Adrenal gland (tissue), 12 donors: Measurements from ENCODE around the gene NKX6-2. TPM values are rescaled to one million over a fixed set of nuclear protein-coding genes. Genes with fewer than 3 reads are reported as not detected.

ENCODE experiments used
- DNase-seq, 7 donors: peaks; one replicate each; pipeline ENCODE4 v3.0.0-alpha.2; 2019 to 2020
- H3K27ac ChIP-seq, 5 donors: fragments of 200-600 bp; sonication (generic) in 4 of 5; 1 replicate in 3 of 5; 2 replicates in 2 of 5; pipeline versions ENCODE4 v1.5.1 to v1.8.0; 2016 to 2020; ENCODE audit warnings: mild to moderate bottlenecking in 1 of 5
- H3K27me3 ChIP-seq: fragments of 200-600 bp; 2 replicates; pipeline ENCODE4 v1.8.0; 2021
- H3K36me3 ChIP-seq, 2 donors: fragments of 200-600 bp; replicated peaks in 1 of 2; 1 replicate in 1 of 2; 2 replicates in 1 of 2; pipeline versions ENCODE4 v1.5.1 to v1.8.0; 2018 to 2022
- H3K4me1 ChIP-seq, 2 donors: fragments of 200-600 bp; replicated peaks in 1 of 2; 1 replicate in 1 of 2; 2 replicates in 1 of 2; pipeline versions ENCODE4 v1.5.1 to v1.8.0; 2018 to 2021
- H3K4me3 ChIP-seq, 4 donors: fragments of 200-600 bp; sonication (generic) in 3 of 4; one replicate each; pipeline ENCODE4 v1.5.1; 2016 to 2018
- H3K9me3 ChIP-seq, 3 donors: fragments of 200-600 bp; sonication (generic) in 1 of 3; replicated peaks in 1 of 3; 1 replicate in 2 of 3; 2 replicates in 1 of 3; pipeline versions ENCODE4 v1.5.1 to v1.8.0; 2016 to 2021
- CTCF ChIP-seq, 6 experiments: fragments of 450-650 bp in 4 of 6; fragments of 200-600 bp in 2 of 6; sonication (generic) in 1 of 6; IDR thresholded peaks; 1 replicate in 5 of 6; 2 replicates in 1 of 6; pipeline versions ENCODE4 v1.5.1 to v1.8.0; 2016 to 2021; ENCODE audit warnings: antibody characterized with exemption in 6 of 6, mild to moderate bottlenecking in 2 of 6, moderate library complexity in 1 of 6
- POLR2A ChIP-seq, 2 donors: fragments of 450-650 bp; IDR thresholded peaks; one replicate each; pipeline ENCODE4 v1.6.1; 2017; ENCODE audit warnings: antibody characterized with exemption in 2 of 2, mild to moderate bottlenecking in 2 of 2, moderate library complexity in 1 of 2
- WGBS, 4 donors: extraction: QIAGEN DNeasy Blood & Tissue Kit in 2 of 4; methylation state at CpG; one replicate each; pipeline versions ENCODE4 v1.1.5 to v1.1.7; 2013 to 2017; 5-methylcytosine and 5-hydroxymethylcytosine counted together
- intact Hi-C, 2 donors: fragments of 100-400 bp; cut with DNase I; formaldehyde crosslinking; loops; one replicate each; pipeline versions ENCODE4 v1.14.1 to v1.15.0; 2022 to 2023
- polyA plus RNA-seq, 3 donors: library from polyadenylated mRNA; stranded (reverse); fragments of 200-250 nt in 2 of 3; fragments of 350-450 nt in 1 of 3; fragmentation: Illumina TruSeq in 1 of 3; extraction: RNeasy Lipid Tissue Mini Kit (QIAGEN cat#74804) in 1 of 3; gene quantifications; one replicate each; pipeline ENCODE4 v1.2.3, GENCODE V29; 2013 to 2014
- total RNA-seq, 9 donors: library from RNA; depleted of rRNA in 4 of 9; stranded (reverse); fragments of >200 nt in 4 of 9; fragments of 120-200 nt in 1 of 9; fragmentation: NEBNext Ultra II Directional in 1 of 9; extraction: Animal tissue kit (Norgen Biotek cat#: 25700) in 1 of 9; gene quantifications; one replicate each; pipeline versions ENCODE4 v1.1.0 to v1.2.4, GENCODE V29; 2013 to 2023
- donor health status: healthy with polysubstance abuse.
- donor health status: Bipolar disorder and iron deficiency.
- donor health status: DM: yes; HTN: yes; CAD: no.
- donor health status: DM: no; HTN: no; CAD: no.
- donor health status: DM: no; HTN: no; CAD: no.
- donor health status: DM: yes; HTN: yes; CAD: no.

Gene NKX6-2
- total and polyA plus RNA-seq, 12 donors: 0.37 to 0.40 TPM; not detected in 10

GRCh38 chr10:132790934-132791829 lies 5.2 kb upstream of the NKX6-2 start:
- H3K27me3 ChIP-seq: peaks cover 39% of the 10 kb centered on the region
- no peaks in the 10 kb centered on the region for H3K9me3 ChIP-seq
- peaks cover 0 to 10% of the 10 kb centered on the region in 2 donors for H3K4me1 ChIP-seq
- intact Hi-C loops: no loop called here
- 52 to 63% (median 61%) methylated on average over 23 to 31 of the region's 31 CpGs for WGBS, 4 donors
- H3K4me3 ChIP-seq: no peak overlapping the region
- H3K27ac ChIP-seq: no peak overlapping the region
- H3K36me3 ChIP-seq: no peaks in the 10 kb centered on the region
- no peak for DNase-seq
- no peak for TF ChIP-seq POLR2A (IDR thresholded peaks at IDR 0.05)
- no peak for TF ChIP-seq CTCF (IDR thresholded peaks at IDR 0.05)

DNA sequence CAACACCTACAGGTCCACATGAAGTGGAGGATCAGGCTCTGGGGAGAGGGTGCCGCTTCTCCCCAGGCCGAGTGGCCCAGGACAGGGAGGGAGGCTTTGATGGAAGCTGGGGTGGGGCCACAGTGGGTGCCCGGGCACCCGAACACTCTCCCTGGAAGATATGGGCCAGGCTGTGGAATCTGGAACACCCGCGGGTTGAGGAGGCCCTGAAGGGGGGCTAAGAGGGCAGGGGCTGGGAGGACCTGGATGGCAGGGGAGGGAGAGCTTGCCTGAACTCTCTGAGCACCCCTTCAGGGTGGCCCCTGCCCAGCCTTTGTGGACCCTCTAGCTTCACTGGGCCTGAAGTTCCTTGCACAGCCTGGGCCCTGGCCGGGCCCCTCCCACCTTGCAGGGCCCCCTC lies 4.5 kb upstream of the NKX6-2 start:
- H3K27me3 ChIP-seq: peaks cover 41% of the 10 kb centered on the region
- intact Hi-C loops: no loop called here

DNA sequence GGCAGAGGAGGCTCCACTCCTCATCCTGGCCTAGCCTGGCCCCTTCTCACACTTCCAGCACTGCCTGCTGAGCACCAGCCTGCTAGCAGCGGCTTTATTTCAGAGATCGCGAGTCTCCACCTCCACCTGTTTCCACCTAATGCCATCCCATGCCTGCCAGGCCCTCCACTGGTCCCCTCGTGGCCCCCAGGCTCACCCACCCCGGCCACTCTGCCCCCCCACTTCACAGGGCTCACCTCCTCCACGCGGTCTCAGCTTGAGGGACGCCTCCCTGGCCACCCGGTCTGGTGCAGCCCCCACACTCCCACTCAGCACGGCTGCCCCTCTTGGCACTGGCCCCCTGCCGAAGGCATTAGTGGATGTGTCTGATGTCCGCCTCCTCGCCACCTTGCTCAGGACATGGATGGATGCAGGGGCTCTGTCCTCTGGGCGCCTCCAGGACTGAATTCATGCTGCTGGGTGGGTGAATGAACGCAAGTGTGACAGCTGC lies 3.8 kb upstream of the NKX6-2 start:
- DNase-seq: no peak
- Histone ChIP-seq H3K9me3 (no peaks in the 10 kb centered on the region), H3K27ac (no peak overlapping the region), H3K27me3 (peaks cover 49% of the 10 kb centered on the region), H3K4me3 (no peak overlapping the region), H3K4me1 (peaks cover 0 to 10% of the 10 kb centered on the region in 2 donors), H3K36me3 (no peaks in the 10 kb centered on the region)
- no peak for TF ChIP-seq CTCF (IDR thresholded peaks at IDR 0.05)
- TF ChIP-seq POLR2A (IDR thresholded peaks at IDR 0.05): no peak
- WGBS, 4 donors: 46 to 69% (median 62%) methylated on average over 5 to 15 of the region's 15 CpGs
- intact Hi-C loops: no loop called here

More for the DNA sequence above, 4.5 kb upstream of the NKX6-2 start:
- no peak for DNase-seq
- peaks cover 0 to 10% of the 10 kb centered on the region in 2 donors for H3K4me1 ChIP-seq
- 47 to 71% (median 49%) methylated on average over 3 to 7 of the region's 7 CpGs; no CpG with 5 or more reads in 1 of the 4 donors for WGBS, 4 donors
- no peak overlapping the region for H3K27ac ChIP-seq
- H3K36me3 ChIP-seq: no peaks in the 10 kb centered on the region
- no peak overlapping the region for H3K4me3 ChIP-seq
- no peaks in the 10 kb centered on the region for H3K9me3 ChIP-seq
- TF ChIP-seq CTCF (IDR thresholded peaks at IDR 0.05): no peak
- TF ChIP-seq POLR2A (IDR thresholded peaks at IDR 0.05): no peak

DNA sequence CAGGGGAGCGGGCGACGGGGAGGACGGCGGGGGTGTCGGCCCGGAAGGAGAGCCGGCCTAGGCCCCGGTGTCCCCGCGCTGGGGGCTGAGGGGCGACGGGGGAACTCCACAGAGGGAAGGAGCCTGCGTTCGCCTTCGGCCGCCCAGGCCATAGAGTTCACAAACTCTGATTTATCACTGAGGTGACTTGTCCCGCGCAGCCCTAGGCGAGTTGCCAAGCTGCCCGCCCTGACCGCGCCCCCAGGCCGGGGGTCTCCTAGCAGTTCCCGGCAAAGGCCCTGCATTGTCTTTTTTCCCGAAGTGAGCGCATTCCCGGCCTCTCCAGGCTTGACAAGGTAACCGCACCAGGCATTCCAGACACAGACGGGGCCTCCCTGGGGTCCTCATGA lies 2.9 kb upstream of the NKX6-2 start:
- intact Hi-C loops: no loop called here
- peaks cover 51% of the 10 kb centered on the region for H3K27me3 ChIP-seq
- H3K27ac ChIP-seq: no peak overlapping the region
- H3K4me1 ChIP-seq: peaks cover 0 to 10% of the 10 kb centered on the region in 2 donors
- no peak overlapping the region for H3K4me3 ChIP-seq
- TF ChIP-seq POLR2A (IDR thresholded peaks at IDR 0.05) (no peak), CTCF (IDR thresholded peaks at IDR 0.05) (no peak)
- DNase-seq: no peak
- H3K9me3 ChIP-seq: no peaks in the 10 kb centered on the region
- H3K36me3 ChIP-seq: no peaks in the 10 kb centered on the region
- 0 to 6% (median 3%) methylated on average over 4 to 30 of the region's 30 CpGs for WGBS, 4 donors
